GM19452 (cell line): Measurements from ENCODE around the gene VEGFD.

Experiments
- ATAC-seq: cut with Tn5 transposase; IDR thresholded peaks from one replicate; pipeline ENCODE4 v1.9.1; 2021; ENCODE audit not compliant: unreplicated experiment

Gene VEGFD

GRCh38 chrX:15384304-15384703 is at the start of gene VEGFD:
VEGFD (minus strand) TSS chrX:15384413; CDS start chrX:15383946, 467 bp downstream.
- no peak for ATAC-seq

DNA sequence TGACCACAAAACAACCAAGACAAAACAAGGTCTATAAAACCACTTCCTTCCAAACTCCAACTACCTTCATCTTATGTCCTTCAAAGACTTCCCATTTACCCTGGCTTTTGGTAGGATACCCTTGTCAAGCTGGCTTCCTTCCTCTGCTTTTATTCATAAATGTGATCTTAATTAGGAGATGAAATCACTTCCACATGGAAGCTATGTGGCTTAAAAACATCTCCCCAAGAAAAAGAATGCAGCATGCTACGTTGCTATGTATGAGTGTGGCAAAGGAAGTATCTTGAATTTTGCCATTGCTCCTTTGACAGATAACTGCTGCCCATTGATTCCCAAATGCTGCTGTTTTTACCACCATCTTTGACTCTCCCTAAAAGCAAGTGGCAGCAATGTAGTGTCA is 46.4 kb upstream of the VEGFD start:
- ATAC-seq = no peak

DNA sequence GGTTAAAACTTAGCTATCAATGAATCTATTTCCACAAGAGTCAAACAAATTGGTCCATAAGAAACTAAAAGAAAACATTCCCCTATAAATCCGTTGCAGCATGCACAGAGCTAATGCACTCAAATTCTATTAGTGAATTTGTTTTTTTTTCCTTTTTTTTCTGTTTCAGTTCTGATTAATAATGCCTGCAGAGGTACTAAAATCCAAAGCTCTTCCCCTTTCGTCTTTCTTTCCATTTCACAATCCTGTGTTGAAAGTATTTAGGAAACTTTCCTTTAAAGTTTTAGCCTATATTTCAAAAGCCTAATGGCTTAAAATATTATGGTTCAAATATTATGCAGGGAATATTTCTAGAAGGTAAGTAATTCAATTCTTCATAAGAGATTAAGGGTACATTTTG is 45.9 kb upstream of the VEGFD start:
- ATAC-seq = no peak

DNA sequence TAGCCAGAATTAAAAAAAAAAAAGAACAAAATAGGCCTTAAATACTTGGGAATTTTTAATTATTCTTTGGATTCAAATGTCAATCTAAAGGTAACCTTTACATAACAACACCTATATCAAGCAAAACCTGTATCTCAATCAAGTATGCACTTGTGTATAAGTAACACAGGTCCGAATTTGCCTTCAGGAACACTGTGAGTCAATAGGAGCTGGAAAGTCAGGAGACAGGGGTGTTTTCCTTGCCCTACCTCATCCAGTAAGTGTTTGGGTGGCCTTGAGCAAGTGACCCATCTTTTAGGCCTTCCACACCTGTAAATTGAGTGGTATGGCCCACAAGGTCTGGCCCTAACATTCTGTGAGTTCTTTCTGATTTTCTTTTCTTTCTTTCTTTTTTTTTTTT is 40.8 kb upstream of the VEGFD start:
- no peak for ATAC-seq

GRCh38 chrX:15418707-15419181 is 34.5 kb upstream of the VEGFD start:
- no peak for ATAC-seq

GRCh38 chrX:15418041-15418706 is 34.0 kb upstream of the VEGFD start:
- no peak for ATAC-seq

- no peak for ATAC-seq
These were observed 32.1 kb upstream of the VEGFD start for GRCh38 chrX:15416133-15416993.

- no peak for ATAC-seq
These were observed 28.9 kb upstream of the VEGFD start for GRCh38 chrX:15413101-15413500.

DNA sequence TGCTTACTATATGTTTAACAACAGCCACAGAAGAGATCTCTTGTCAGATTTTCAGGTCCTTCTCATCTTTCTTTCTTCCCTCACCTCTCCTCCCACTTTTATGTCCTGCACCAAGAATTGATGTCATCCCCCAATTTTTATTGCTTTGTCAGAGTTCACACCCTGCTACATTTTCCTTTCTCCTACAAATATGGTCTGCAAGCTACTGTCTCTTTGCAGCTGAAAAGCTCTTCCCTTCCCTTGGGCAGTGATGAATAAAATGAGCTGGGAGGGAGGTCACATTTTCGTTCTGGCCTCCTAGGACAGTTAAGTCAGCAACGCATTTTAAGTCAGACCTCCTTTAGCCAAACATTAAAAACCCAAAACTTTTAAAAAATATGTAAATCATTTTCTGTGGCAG is 26.7 kb upstream of the VEGFD start:
- no peak for ATAC-seq

GRCh38 chrX:15410430-15410829 is 26.2 kb upstream of the VEGFD start:
- no peak for ATAC-seq

GRCh38 chrX:15405846-15406245 is 21.6 kb upstream of the VEGFD start:
- ATAC-seq = no peak

- ATAC-seq = no peak
These were observed 20.3 kb upstream of the VEGFD start for GRCh38 chrX:15404401-15405096.

GRCh38 chrX:15401378-15401777 is 17.2 kb upstream of the VEGFD start:
- ATAC-seq = no peak

DNA sequence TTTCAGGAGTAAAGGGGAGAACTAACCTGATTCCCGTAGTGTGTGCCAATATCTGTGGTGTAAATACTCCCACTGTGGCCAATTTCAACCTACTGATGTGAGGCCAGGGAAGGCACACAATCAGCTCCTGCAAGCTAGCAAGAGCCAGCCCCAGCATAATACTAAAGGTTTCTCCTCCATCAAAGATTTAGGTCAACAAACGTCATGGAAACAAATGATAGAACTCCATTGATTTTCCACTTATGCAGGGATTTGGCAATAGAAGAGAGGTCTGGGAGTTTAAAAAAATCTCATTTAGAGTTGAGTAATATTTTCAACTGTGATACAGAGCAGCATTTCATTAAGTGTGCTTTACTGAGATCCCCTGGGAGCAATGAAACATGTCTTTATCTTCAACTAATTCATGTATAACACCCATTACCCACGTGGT is 15.8 kb upstream of the VEGFD start:
- no peak for ATAC-seq

DNA sequence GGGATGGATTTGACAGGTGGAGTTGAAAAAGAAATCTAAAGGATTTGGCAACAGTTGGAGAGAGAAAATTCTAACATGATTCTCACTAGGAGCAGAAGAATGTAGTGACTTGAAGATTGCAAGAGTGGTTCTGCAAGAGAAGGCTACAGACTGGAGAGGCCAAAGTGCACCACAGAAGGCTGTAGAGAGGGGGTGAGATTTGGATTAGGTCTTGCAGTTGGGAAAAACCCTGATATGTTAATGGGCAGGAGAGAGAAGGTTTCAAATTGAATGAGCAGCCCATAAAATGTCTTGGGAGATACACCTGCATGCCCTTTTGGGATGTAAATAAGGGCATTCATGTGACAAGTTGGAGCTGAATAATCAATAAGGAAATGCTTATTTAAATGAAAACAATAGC is 14.7 kb upstream of the VEGFD start:
- no peak for ATAC-seq

GRCh38 chrX:15395789-15396188 is 11.6 kb upstream of the VEGFD start:
- ATAC-seq = no peak

- ATAC-seq = no peak
These were observed 7.6 kb upstream of the VEGFD start for GRCh38 chrX:15391850-15392249.

DNA sequence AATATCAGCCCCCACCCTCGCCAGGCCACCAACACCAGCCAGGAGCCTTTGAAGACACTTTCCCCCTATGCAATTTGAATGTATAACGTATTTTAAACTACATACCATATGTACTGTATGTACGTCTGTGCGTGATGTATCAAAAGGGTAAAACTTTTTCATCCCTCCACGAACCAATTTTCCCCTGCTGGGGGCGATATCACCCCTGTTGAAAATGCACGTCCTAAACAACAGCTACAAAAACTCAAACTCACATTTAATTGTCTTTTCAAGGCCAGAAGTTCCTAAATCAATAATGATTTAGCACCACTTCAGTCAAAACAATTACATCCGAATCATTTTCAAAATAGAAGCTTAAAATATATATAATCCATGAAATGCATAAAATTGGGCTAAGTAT is 1.4 kb downstream of the VEGFD start:
- no peak for ATAC-seq

DNA sequence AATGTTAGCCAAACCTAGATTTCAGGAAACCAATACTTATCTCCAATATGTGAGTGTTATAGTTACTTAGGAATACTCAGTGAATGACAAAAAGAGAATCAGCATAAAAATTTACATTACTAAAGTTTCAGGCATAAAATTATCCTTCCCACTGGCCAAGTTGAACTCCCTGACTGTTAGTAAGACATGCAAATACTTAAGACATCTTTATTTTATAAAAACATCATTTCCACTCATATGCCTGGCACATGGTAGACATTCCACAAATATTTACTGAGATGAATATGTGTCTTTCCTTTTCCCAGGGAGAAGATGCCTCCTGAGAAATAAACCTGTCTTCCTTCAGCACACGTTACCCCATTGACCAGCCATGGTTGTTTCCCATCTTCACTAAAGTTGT is 7.3 kb downstream of the VEGFD start:
- no peak for ATAC-seq

DNA sequence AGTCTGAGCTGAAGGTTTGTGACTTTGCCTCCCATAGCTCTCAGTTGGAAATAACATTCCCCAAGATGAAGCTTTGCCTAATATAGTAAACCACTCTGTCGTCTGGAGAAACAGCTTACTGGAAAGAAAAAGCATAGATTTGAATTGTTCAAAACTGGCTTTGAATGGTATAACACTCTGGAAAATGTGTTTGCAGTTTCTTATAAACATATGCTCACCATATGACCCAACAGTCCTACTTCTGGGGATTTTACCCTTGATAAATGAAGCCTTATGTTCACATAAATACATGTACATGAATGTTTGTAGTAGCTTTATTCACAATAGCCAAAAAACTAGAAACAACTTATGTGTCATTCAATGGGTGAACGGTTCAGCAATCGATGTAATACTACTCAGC is 10.2 kb downstream of the VEGFD start:
- ATAC-seq = no peak

- ATAC-seq = no peak
These were observed 17.5 kb downstream of the VEGFD start for GRCh38 chrX:15366506-15367352.
